Panc1 (cell line): ENCODE data around the gene TBCK. TPM values are rescaled to one million over a fixed set of nuclear protein-coding genes. Genes with fewer than 3 reads are reported as not detected.

Experiments used
- ATAC-seq: fragments of 200-7000 bp; cut with Tn5 transposase; 2 replicates; pipeline ENCODE4 v1.9.1; 2020; ENCODE audit warnings: mild to moderate bottlenecking, moderate library complexity
- BruUV-seq: library from RNA; stranded (reverse); fragments of 400-500 nt; replicated peaks from 2 replicates; lab custom pipeline; 2021; lab: Mats Ljungman, UMichigan
- CTCF ChIA-PET: fragments of 300-600 bp; sonication (Branson Sonifier 250); formaldehyde crosslinking; loops from one replicate; lab custom pipeline; 2022; ENCODE audit warnings: antibody characterized with exemption; lab: Charles Lee
- POLR2A ChIA-PET: fragments of 300-600 bp; sonication (Branson Sonifier 250); formaldehyde crosslinking; loops from one replicate; lab custom pipeline; 2022; ENCODE audit warnings: antibody characterized with exemption; lab: Charles Lee
- DNase-seq: peaks from one replicate; pipeline ENCODE4 v3.0.0-alpha.2; 2010; ENCODE audit warnings: low read depth, low spot score
- H3K27ac ChIP-seq: 2 replicates; pipeline ENCODE4 v1.5.1; 2011; ENCODE audit warnings: mild to moderate bottlenecking, low read length, inconsistent platforms
- H3K27me3 ChIP-seq: fragments of 200-500 bp; sonication (Bioruptor generic); 2 replicates; pipeline ENCODE4 v1.6.0; 2014; ENCODE audit warnings: low read length, inconsistent platforms; ENCODE audit not compliant: control insufficient read depth, insufficient read depth
- H3K36me3 ChIP-seq: fragments of 200-500 bp; sonication (Bioruptor generic); 2 replicates; pipeline ENCODE4 v1.5.1; 2014; ENCODE audit warnings: inconsistent platforms, mild to moderate bottlenecking, low read length, moderate library complexity; ENCODE audit not compliant: control insufficient read depth, insufficient read depth
- H3K4me1 ChIP-seq: 2 replicates; pipeline ENCODE4 v1.5.1; 2011; ENCODE audit warnings: inconsistent platforms, mild to moderate bottlenecking, low read length, moderate library complexity; ENCODE audit not compliant: control insufficient read depth, insufficient read depth
- H3K4me3 ChIP-seq, 2 experiments: 2 replicates each; pipeline ENCODE4 v1.5.1; 2011 to 2012; ENCODE audit warnings: low read depth in 2 of 2, low read length in 2 of 2, mild to moderate bottlenecking in 2 of 2, inconsistent platforms in 1 of 2, moderate library complexity in 1 of 2
- H3K9me3 ChIP-seq: fragments of 200-500 bp; sonication (Bioruptor generic); 2 replicates; pipeline ENCODE4 v1.5.1; 2014; ENCODE audit warnings: low read depth, mild to moderate bottlenecking, inconsistent platforms, low read length, moderate library complexity; ENCODE audit not compliant: control insufficient read depth, insufficient read depth
- CTCF ChIP-seq: fragments of 450-650 bp; IDR thresholded peaks from 2 replicates; pipeline ENCODE4 v1.5.1; 2017; ENCODE audit warnings: mild to moderate bottlenecking
- POLR2AphosphoS5 ChIP-seq: IDR thresholded peaks from 2 replicates; pipeline ENCODE4 v1.6.1; 2012; ENCODE audit warnings: mild to moderate bottlenecking, low read depth, low read length, moderate library complexity
- REST ChIP-seq, 2 experiments: IDR thresholded peaks; 2 replicates each; pipeline ENCODE4 v1.6.1; 2011 to 2012; ENCODE audit warnings: low read depth in 2 of 2, control low read depth in 1 of 2, low read length in 1 of 2, mild to moderate bottlenecking in 1 of 2, moderate library complexity in 1 of 2; ENCODE audit not compliant: insufficient read depth in 1 of 2
- SIN3A ChIP-seq: IDR thresholded peaks from 2 replicates; pipeline ENCODE4 v1.6.1; 2012; ENCODE audit warnings: low read depth, mild to moderate bottlenecking, low read length, moderate library complexity, borderline replicate concordance; ENCODE audit not compliant: insufficient read depth
- TCF7L2 ChIP-seq: IDR thresholded peaks from 2 replicates; pipeline ENCODE4 v1.6.1; 2011; ENCODE audit warnings: mild to moderate bottlenecking, low read depth, low read length, inconsistent platforms
- in situ Hi-C: cut with HindIII; loops from 2 replicates; pipeline ENCODE4 v1.10.0; 2016; ENCODE audit warnings: low sequenced_read_pairs, low pct_unique_long_range_greater_than_20kb
- intact Hi-C: fragments of 100-400 bp; cut with micrococcal nuclease; formaldehyde crosslinking; loops from one replicate; pipeline ENCODE4 v1.10.0; 2022; ENCODE audit not compliant: unreplicated experiment
- total RNA-seq: library from RNA; stranded (reverse); gene quantifications from one replicate; pipeline ENCODE4 v1.2.1, GENCODE V29; 2021; ENCODE audit not compliant: unreplicated experiment

The TBCK gene
- total RNA-seq, 1 experiment from 2014 or later: 15.1 TPM

- BruUV-seq: no TSS peak
- TF ChIP-seq REST (IDR thresholded peaks at IDR 0.05; ENCODE audit: insufficient read depth in 1 of 2, low read depth in 2 of 2, low read length in 1 of 2): no peak
- TF ChIP-seq POLR2AphosphoS5: no peak
- TF ChIP-seq CTCF: no peak
- no peak for TF ChIP-seq TCF7L2
- TF ChIP-seq SIN3A: no peak
- intact Hi-C loops: no loop called here
- ChIA-PET CTCF (no interaction called here), POLR2A (no interaction called here)
- Histone ChIP-seq H3K36me3 (peaks cover 6% of the 10 kb centered on the region; the same call in 1 of the 2 replicates), H3K4me1 (no peaks in the 10 kb centered on the region), H3K9me3 (no peaks in the 10 kb centered on the region), H3K4me3 (no peak overlapping the region), H3K27ac (no peak overlapping the region), H3K27me3 (no peaks in the 10 kb centered on the region)
- DNase-seq (no peak), ATAC-seq (no peak)
- in situ Hi-C loops: no loop called here
These were observed 18.6 kb downstream of the TBCK start for GRCh38 chr4:106297245-106298035.

GRCh38 chr4:106294062-106294461, 21.9 kb downstream of the TBCK start:
- Histone ChIP-seq H3K4me1 (no peaks in the 10 kb centered on the region), H3K4me3 (no peak overlapping the region), H3K27me3 (no peaks in the 10 kb centered on the region), H3K36me3 (peaks cover 6% of the 10 kb centered on the region; the same call in 1 of the 2 replicates), H3K9me3 (no peaks in the 10 kb centered on the region), H3K27ac (no peak overlapping the region)
- CTCF ChIA-PET: no interaction called here
- no peak for DNase-seq
- TF ChIP-seq TCF7L2: no peak
- no peak for TF ChIP-seq CTCF
- TF ChIP-seq POLR2AphosphoS5: no peak
- TF ChIP-seq SIN3A: no peak
- in situ Hi-C loops (no loop called here), intact Hi-C loops (no loop called here)
- no peak for ATAC-seq
- POLR2A ChIA-PET: no interaction called here
- no TSS peak for BruUV-seq
